Measurements from ENCODE around the gene UNC45B.
"Not testable (repeated sequence)": the region's sequence is repeated elsewhere in the genome, so short reads cannot be mapped to it uniquely, and the experiment has no call there.

The UNC45B gene

GRCh38 chr17:35104844-35105450 lies 42.7 kb upstream of the UNC45B start:
- H3K36me3 ChIP-seq, result peaks cover 18% of the 10 kb centered on the region
- no peaks in the 10 kb centered on the region for H3K27me3 ChIP-seq
- peaks cover 24% of the 10 kb centered on the region in 2 experiments for H3K4me1 ChIP-seq (ENCODE audit: control insufficient read depth in 1 of 2, insufficient read depth in 1 of 2, low read depth in 1 of 2, low read length in 1 of 2)
- no peaks in the 10 kb centered on the region for H3K9me3 ChIP-seq
- TF ChIP-seq CTCF (IDR thresholded peaks at IDR 0.05), result no peak
- H3K4me3 ChIP-seq (ENCODE audit: low read depth in 1 of 2, low read length in 1 of 2), result no peak overlapping the region
- H3K27ac ChIP-seq, result no peak overlapping the region

- not testable (repeated sequence) for H3K9me3 ChIP-seq; H3K27me3 ChIP-seq; H3K27ac ChIP-seq; H3K36me3 ChIP-seq; H3K4me1 ChIP-seq (ENCODE audit: control insufficient read depth in 1 of 2, insufficient read depth in 1 of 2, low read depth in 1 of 2, low read length in 1 of 2); H3K4me3 ChIP-seq (ENCODE audit: low read depth in 1 of 2, low read length in 1 of 2)
These were observed 36.8 kb upstream of the UNC45B start for GRCh38 chr17:35110791-35111190.

- Histone ChIP-seq H3K4me1 (ENCODE audit: control insufficient read depth in 1 of 2, insufficient read depth in 1 of 2, low read depth in 1 of 2, low read length in 1 of 2) (peaks cover 22 to 29% of the 10 kb centered on the region in 2 experiments), H3K27ac (no peak overlapping the region), H3K4me3 (ENCODE audit: low read depth in 1 of 2, low read length in 1 of 2) (no peak overlapping the region), H3K36me3 (no peaks in the 10 kb centered on the region), H3K27me3 (no peaks in the 10 kb centered on the region), H3K9me3 (no peaks in the 10 kb centered on the region)
- TF ChIP-seq CTCF (IDR thresholded peaks at IDR 0.05), result no peak
These were observed 30.8 kb upstream of the UNC45B start for GRCh38 chr17:35116845-35117244.

GRCh38 chr17:35117984-35118383 lies 29.6 kb upstream of the UNC45B start:
- Histone ChIP-seq H3K27ac (peak overlapping the region; percentile 68), H3K36me3 (no peaks in the 10 kb centered on the region), H3K27me3 (no peaks in the 10 kb centered on the region), H3K9me3 (no peaks in the 10 kb centered on the region), H3K4me3 (ENCODE audit: low read depth in 1 of 2, low read length in 1 of 2) (no peak overlapping the region), H3K4me1 (ENCODE audit: control insufficient read depth in 1 of 2, insufficient read depth in 1 of 2, low read depth in 1 of 2, low read length in 1 of 2) (peaks cover 22 to 29% of the 10 kb centered on the region in 2 experiments)
- TF ChIP-seq CTCF (IDR thresholded peaks at IDR 0.05), result no peak

GRCh38 chr17:35119370-35120165 lies 28.0 kb upstream of the UNC45B start, which contains the start of gene RAD51D:
Gene RAD51D, minus strand, starts transcription at chr17:35119860. Its CDS starts 247 bp downstream, at chr17:35119613.
- Histone ChIP-seq H3K36me3 (no peaks in the 10 kb centered on the region), H3K9me3 (no peaks in the 10 kb centered on the region), H3K4me1 (ENCODE audit: control insufficient read depth in 1 of 2, insufficient read depth in 1 of 2, low read depth in 1 of 2, low read length in 1 of 2) (peaks cover 22 to 29% of the 10 kb centered on the region in 2 experiments), H3K27me3 (no peaks in the 10 kb centered on the region), H3K27ac (peak within 1 kb of the TSS; percentile 68), H3K4me3 (ENCODE audit: low read depth in 1 of 2, low read length in 1 of 2) (peak within 1 kb of the TSS; percentile 90 to 98)
- peak; percentile 98 for TF ChIP-seq CTCF (IDR thresholded peaks at IDR 0.05)

- H3K4me3 ChIP-seq (ENCODE audit: low read depth in 1 of 2, low read length in 1 of 2), result no peak within 1 kb of the TSS
- peaks cover 22 to 29% of the 10 kb centered on the region in 2 experiments for H3K4me1 ChIP-seq (ENCODE audit: control insufficient read depth in 1 of 2, insufficient read depth in 1 of 2, low read depth in 1 of 2, low read length in 1 of 2)
- H3K27me3 ChIP-seq, result no peaks in the 10 kb centered on the region
- H3K27ac ChIP-seq, result no peak within 1 kb of the TSS
- no peaks in the 10 kb centered on the region for H3K36me3 ChIP-seq
- TF ChIP-seq CTCF (IDR thresholded peaks at IDR 0.05), result no peak
- H3K9me3 ChIP-seq, result no peaks in the 10 kb centered on the region
These were observed 26.3 kb upstream of the UNC45B start, which contains the start of gene FNDC8 for GRCh38 chr17:35121315-35121714. Gene FNDC8, plus strand, starts transcription at chr17:35121615. Its CDS starts 79 bp downstream, at chr17:35121694.

All from neutrophil (primary cell).